DLD1 (cell line): ENCODE measurements around the gene PDE1C.

ENCODE experiments used
- in situ Hi-C: cut with HindIII; loops from 2 replicates; pipeline ENCODE4 v1.10.0; 2017; ENCODE audit warnings: low sequenced_read_pairs

The PDE1C gene

GRCh38 chr7:31899356-31899927, 170.8 kb downstream of the PDE1C start:
- in situ Hi-C loops, result no loop called here

- in situ Hi-C loops, result no loop called here
Measured at GRCh38 chr7:31896925-31897324, 173.3 kb downstream of the PDE1C start.

- in situ Hi-C loops, result no loop called here
Measured at GRCh38 chr7:31894308-31894707, 175.9 kb downstream of the PDE1C start.

- in situ Hi-C loops, result no loop called here
Measured at GRCh38 chr7:31893365-31893764, 176.8 kb downstream of the PDE1C start.

GRCh38 chr7:31892099-31892829, 177.9 kb downstream of the PDE1C start:
- in situ Hi-C loops, result no loop called here

- in situ Hi-C loops, result no loop called here
Measured at GRCh38 chr7:31890766-31891165, 179.4 kb downstream of the PDE1C start.

GRCh38 chr7:31890198-31890597, 180.0 kb downstream of the PDE1C start:
- in situ Hi-C loops, result no loop called here

- in situ Hi-C loops, result no loop called here
Measured at GRCh38 chr7:31887006-31887405, 183.2 kb downstream of the PDE1C start.

GRCh38 chr7:31885171-31885570, 185.0 kb downstream of the PDE1C start:
- in situ Hi-C loops, result no loop called here

GRCh38 chr7:31883761-31884164, 186.4 kb downstream of the PDE1C start:
- in situ Hi-C loops, result no loop called here

GRCh38 chr7:31882187-31882586, 188.0 kb downstream of the PDE1C start:
- in situ Hi-C loops, result no loop called here

GRCh38 chr7:31878875-31879274, 191.3 kb downstream of the PDE1C start:
- in situ Hi-C loops, result no loop called here

GRCh38 chr7:31875424-31875823, 194.8 kb downstream of the PDE1C start:
- in situ Hi-C loops, result no loop called here

GRCh38 chr7:31874631-31875386, 195.4 kb downstream of the PDE1C start:
- in situ Hi-C loops, result no loop called here

GRCh38 chr7:31873816-31874597, 196.2 kb downstream of the PDE1C start:
- in situ Hi-C loops, result no loop called here

- in situ Hi-C loops, result no loop called here
Measured at GRCh38 chr7:31872545-31873370, 197.4 kb downstream of the PDE1C start.

GRCh38 chr7:31864646-31865045, 205.6 kb downstream of the PDE1C start:
- in situ Hi-C loops, result no loop called here

- in situ Hi-C loops, result no loop called here
Measured at GRCh38 chr7:31860925-31861324, 209.3 kb downstream of the PDE1C start.

- in situ Hi-C loops, result no loop called here
Measured at GRCh38 chr7:31858055-31858454, 212.2 kb downstream of the PDE1C start.

GRCh38 chr7:31857172-31857571, 213.0 kb downstream of the PDE1C start:
- in situ Hi-C loops, result no loop called here
